ENCODE data around the gene LIMK2. TPM values are rescaled to one million over a fixed set of nuclear protein-coding genes. Genes with fewer than 3 reads are reported as not detected.

LIMK2 gene
- total RNA-seq, 4 donors from 2014 or later, result 103 to 229 (median 188) TPM

GRCh38 chr22:31290494-31291471, 78.7 kb downstream of the LIMK2 start:
- H3K9me3 ChIP-seq, result no peaks in the 10 kb centered on the region
- H3K27me3 ChIP-seq, result no peaks in the 10 kb centered on the region
- peak overlapping the region; percentile 62 for H3K4me3 ChIP-seq
- DNase-seq (ENCODE audit: low spot score in 2 of 2), result peak; percentile 97 to 99
- WGBS, result 0% methylated on average over 33 of the region's 95 CpGs
- TF ChIP-seq EP300 (IDR thresholded peaks at IDR 0.05) (no peak), POLR2A (IDR thresholded peaks at IDR 0.05) (peak; percentile 34 to 92), POLR2AphosphoS5 (IDR thresholded peaks at IDR 0.05) (peak; percentile 10 to 92 (median 80))
- H3K27ac ChIP-seq, result peak overlapping the region; percentile 95
- H3K36me3 ChIP-seq, result peaks cover 35% of the 10 kb centered on the region
- H3K4me1 ChIP-seq, result peaks cover 52% of the 10 kb centered on the region

- Histone ChIP-seq H3K4me1 (peaks cover 60% of the 10 kb centered on the region), H3K27me3 (no peaks in the 10 kb centered on the region), H3K4me3 (peak overlapping the region; percentile 62), H3K36me3 (peaks cover 27% of the 10 kb centered on the region), H3K27ac (peak overlapping the region; percentile 95), H3K9me3 (no peaks in the 10 kb centered on the region)
- WGBS, result 0% methylated on average over 10 of the region's 20 CpGs
- DNase-seq (ENCODE audit: low spot score in 2 of 2), result no peak
- TF ChIP-seq EP300 (IDR thresholded peaks at IDR 0.05) (no peak), CTCF (IDR thresholded peaks at IDR 0.05) (no peak), POLR2AphosphoS5 (IDR thresholded peaks at IDR 0.05) (no peak), POLR2A (IDR thresholded peaks at IDR 0.05) (no peak)
These were observed 79.6 kb downstream of the LIMK2 start for GRCh38 chr22:31291481-31292235.

GRCh38 chr22:31292236-31292989, 80.3 kb downstream of the LIMK2 start, which contains the start of gene PIK3IP1:
Gene PIK3IP1 (minus strand): TSS chr22:31292488. CDS start chr22:31292344, 144 bp downstream.
- peaks cover 67% of the 10 kb centered on the region for H3K4me1 ChIP-seq
- no peaks in the 10 kb centered on the region for H3K27me3 ChIP-seq
- H3K9me3 ChIP-seq, result no peaks in the 10 kb centered on the region
- 23% methylated on average over 17 of the region's 19 CpGs for WGBS
- TF ChIP-seq EP300 (IDR thresholded peaks at IDR 0.05) (no peak), POLR2A (IDR thresholded peaks at IDR 0.05) (peak in 1 of 2 donors; percentile 91), POLR2AphosphoS5 (IDR thresholded peaks at IDR 0.05) (peak; percentile 61 to 93 (median 84)), CTCF (IDR thresholded peaks at IDR 0.05) (peak; percentile 43 to 46)
- peak; percentile 92 to 93 for DNase-seq (ENCODE audit: low spot score in 2 of 2)
- H3K4me3 ChIP-seq, result peak within 1 kb of the TSS; percentile 62
- H3K36me3 ChIP-seq, result peaks cover 21% of the 10 kb centered on the region
- H3K27ac ChIP-seq, result peak within 1 kb of the TSS; percentile 95

GRCh38 chr22:31295360-31295759, 83.3 kb downstream of the LIMK2 start:
- Histone ChIP-seq H3K27me3 (no peaks in the 10 kb centered on the region), H3K36me3 (no peaks in the 10 kb centered on the region), H3K9me3 (no peaks in the 10 kb centered on the region), H3K27ac (peak overlapping the region; percentile 75), H3K4me3 (no peak overlapping the region), H3K4me1 (peaks cover 42% of the 10 kb centered on the region)
- TF ChIP-seq POLR2A (IDR thresholded peaks at IDR 0.05), result no peak
- no peak for TF ChIP-seq CTCF (IDR thresholded peaks at IDR 0.05)
- no peak for TF ChIP-seq EP300 (IDR thresholded peaks at IDR 0.05)
- 58% methylated on average over 3 of the region's 3 CpGs for WGBS
- DNase-seq (ENCODE audit: low spot score in 2 of 2), result no peak

Measured in suprapubic skin (tissue), 4 donors.